CD4-positive, alpha-beta T cell treated with Interleukin-4 for 1 hour (primary cell): ENCODE measurements around the gene ANK3.
A peak's percentile ranks its signal among the peaks of the same experiment; 100 is the strongest.

ENCODE experiments used
- DNase-seq, 2 donors: peaks; one replicate each; pipeline ENCODE4 v3.0.0-alpha.2; 2020 to 2022

Gene ANK3

DNA sequence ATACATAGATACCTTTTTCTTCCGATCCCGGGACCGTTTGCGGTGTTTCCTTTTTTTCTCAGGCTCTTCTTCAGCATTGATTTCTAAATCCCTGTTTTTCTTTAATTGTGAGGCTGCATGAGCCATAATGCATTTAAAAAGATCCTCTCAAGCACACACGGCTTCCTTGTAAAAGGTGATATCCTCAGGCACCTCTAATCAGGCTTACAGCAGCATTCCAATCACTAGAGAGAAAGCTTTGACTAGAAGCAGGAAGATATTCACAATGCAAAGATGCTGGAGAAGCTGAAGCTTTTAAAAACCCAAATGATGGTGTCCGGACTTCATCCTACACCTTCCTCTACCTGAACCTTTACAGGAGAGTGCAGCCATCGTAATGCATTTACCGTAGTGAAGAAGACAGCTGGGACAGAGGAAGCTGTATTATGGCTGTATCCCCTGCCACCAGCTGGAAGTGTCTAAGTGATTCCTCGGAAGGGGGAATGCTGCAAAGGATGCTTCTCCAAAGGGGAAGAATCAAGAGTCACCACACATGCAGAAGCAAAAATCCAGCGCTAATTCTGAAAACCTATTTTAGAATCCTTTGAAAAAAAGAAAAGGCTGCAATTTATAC, at the start of gene ANK3:
Gene ANK3, minus strand, starts transcription at position 463 of the 613 bp plus-strand sequence. Its CDS starts 337 bp downstream, at position 126.
- DNase-seq, result no peak

DNA sequence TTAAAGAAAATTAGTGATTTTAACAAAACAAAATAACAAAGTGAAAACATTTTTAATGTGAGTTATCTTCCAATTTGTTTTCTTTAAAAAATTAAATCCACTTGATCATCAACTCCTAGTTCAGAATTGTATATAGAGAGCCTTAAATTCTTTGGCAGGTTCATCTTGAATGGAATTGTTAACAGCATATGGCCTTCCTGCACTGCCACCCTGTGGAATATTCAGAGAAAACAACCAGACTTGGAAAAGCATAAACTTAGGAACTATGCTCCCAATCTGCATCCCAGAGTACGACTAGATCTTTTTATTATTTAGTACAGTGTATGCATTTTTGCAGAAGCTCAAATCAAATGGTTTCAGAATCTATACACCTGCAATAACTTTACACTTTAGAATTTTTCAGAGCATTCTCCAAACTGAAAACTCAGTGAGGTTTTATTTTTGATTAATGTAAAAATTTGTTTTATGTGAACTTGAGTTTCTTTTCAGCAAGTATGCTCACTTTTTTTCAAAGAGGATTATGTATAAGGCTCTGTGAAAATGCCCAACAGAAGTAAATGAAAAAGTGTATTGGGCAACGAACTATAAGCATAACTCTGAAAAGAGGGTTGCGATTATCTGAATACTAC, 44.9 kb upstream of the ANK3 start:
- peak in 1 of 2 donors; percentile 5 for DNase-seq

DNA sequence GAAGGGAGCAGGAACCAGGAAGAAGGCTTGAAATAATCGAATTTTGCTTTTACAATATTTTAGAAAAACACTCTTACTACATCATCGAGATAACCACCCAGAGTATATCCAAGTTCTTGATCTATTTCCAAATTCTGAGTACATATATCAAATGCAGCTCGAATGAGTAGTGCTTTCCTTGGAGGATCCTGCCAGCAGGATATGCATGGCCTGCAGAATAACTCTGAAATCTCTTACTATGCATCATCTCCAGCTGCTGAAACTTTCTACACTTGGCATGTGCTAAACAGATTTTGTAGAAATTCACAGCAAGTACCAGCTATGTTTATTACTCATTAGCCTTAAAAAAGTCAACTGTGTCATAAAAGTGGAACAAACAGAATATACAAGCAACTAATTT, 44.0 kb upstream of the ANK3 start:
- no peak for DNase-seq

DNA sequence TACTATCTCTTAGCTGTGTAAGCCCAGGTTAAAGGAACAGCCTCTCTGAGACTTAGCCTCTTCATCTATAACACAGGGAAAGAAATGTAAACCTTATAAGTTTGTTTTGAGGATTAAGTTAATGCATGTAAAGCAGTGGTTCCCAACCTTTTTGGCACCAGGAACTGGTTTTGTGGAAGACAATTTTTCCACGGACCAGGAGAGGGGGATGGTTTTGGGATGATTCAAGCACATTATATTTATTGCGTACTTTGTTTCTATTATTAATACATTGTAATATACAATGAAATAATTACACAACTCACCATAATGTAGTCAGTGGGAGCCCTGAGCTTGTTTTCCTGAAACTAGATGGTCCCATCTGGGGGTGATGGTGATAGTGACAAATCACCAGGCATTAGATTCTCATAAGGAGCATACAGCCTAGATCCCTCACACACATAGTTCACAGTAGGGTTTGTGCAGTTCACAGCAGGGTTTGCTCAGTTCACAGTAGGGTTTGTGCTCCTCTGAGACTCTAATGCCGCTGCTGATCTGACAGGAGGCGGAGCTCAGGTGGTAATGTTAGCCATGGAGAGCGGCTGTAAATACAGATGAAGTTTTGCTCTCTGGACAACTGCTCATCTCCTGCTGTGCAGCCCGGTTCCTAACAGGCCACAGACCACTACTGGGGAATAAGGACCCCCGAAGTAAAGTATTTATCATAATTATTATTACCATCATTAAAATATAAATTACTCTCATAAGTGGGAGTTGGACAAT, 41.3 kb upstream of the ANK3 start:
- no peak for DNase-seq

DNA sequence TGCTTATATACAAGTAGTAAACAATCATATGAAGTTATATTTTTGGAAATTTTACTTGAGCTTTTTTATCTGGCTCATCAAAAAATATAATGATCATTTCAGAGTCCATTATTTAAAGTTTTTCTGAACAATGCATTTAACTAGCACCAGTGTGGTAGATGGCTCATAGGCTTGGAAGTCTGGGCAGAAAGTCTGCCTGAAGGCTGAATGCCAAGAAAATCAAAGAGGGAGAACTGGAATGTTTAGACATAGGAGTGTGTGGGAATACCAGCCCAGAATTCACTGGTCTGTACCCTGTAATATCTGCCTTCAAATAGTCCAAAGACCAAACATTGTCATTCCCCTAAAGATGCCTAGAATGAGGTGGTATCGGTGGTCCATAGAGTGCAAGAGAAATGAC, 40.3 kb upstream of the ANK3 start:
- DNase-seq, result no peak

DNA sequence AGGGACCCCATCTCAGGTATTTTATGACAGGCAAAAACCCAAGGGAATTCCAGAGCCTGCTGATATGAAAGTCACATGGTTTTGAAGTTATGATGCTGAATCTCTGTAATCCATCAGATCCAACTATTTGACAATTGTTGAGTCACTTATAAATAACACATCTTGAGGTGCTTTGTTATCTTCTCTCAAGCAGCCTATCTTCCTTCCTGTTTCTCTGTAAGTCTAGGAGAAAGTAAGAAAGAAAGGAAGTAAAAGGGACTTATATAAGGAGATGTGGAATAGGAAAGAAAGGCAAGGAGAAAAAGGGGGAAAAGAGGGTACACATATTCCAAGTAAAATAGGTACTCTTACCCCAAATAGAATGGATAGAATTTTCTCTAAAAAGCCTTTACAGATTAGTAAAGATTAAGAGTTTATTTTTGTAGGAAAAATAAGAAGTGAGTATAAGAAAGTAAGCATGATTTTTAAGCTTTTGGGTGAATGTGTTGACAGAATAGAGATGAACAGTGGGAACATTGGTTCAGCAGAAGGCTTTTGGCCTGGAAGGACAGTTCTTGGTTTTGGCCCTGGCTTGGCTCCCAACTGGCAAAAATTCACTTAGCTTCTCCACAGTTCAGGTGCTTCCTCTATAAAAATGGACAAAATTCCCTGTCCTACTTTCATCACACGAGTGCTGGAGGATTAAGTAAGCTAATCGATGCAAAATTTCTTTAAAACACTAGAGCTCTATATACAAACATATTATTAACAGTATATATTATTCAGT, 39.6 kb upstream of the ANK3 start:
- DNase-seq, result no peak

DNA sequence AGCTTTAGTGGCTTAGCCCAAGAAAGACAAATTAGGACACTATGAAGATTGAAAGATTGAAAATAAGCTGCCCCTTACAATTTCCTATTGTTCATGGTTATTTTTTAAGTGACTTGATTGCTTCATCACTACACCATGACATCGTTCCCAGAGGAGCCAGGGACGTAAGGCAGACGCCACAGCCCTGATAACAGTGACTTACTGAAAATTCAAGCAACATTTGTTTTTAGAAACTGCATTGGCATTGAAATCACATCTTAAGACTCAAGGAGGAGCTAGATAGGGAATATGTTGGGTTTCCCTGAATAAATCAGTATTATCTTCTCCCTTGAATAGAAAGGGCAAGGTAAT, 38.7 kb upstream of the ANK3 start:
- DNase-seq, result no peak

DNA sequence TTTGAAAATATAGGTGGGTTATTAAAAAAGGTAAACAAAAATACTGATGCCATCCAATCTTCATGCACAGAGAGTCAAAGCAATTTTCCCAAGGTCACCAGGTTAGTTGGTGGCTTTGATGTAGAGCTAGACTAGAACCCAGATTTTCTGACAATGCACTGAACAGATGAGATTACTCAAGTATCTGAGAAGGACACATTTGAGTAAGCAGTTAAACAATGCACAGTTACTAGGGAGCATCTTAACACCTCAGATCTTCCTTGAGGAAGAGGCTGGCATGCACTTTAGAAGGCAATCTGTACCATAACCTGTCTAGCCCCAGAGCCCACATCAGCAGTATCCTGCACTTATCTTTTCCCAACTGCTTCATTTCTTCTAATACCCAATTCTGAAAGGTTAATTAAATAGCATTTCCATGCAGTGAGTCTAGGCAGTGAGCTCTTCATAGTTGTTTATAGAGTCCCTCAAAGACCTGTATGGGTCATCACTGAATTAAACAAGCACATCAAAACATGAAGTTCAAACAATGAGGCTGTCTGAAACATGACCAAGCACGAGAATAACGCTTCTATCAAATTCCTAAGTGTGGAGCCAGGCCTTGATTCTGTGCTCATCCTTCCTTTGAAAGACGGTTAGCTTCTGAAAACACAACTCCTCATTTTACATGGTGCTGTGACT, 38.2 kb upstream of the ANK3 start:
- DNase-seq, result no peak

DNA sequence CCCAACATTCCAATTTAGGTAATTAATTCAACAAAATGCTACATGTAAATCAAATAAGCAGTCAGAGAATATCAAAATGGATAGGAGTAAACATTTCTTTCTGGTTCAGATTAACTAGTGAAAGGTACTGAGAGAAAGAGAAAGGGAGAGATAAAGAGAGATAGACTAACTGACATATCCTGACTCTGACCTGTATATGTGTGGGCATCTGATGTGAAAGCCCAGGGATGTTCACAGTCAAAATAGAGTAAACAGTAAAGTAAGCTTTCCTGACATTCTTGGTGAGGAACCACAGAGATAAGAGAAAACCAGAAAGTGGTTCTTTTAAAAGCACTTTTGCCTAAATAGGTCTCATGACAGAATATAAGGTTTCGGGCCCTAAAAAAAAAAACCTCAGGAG, 37.5 kb upstream of the ANK3 start:
- DNase-seq, result no peak

DNA sequence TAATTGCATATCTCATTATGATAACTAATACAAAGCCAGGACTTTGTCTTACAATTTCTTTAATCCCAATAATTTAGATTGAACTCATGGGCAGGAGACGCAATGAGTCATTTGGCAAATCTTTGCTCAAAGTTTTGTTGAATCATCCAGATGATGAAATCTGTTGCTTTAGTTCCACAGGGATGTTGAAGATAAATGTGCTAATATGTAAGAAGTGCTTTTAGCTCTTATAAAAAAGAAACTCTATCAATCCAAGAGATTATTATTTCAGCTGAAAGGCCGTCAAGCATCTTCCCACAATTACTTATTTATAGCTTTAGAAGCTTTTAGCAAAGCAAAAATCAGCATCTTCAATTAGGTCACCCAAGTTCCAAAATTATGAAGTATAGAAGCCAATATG, 36.8 kb upstream of the ANK3 start:
- DNase-seq, result no peak

DNA sequence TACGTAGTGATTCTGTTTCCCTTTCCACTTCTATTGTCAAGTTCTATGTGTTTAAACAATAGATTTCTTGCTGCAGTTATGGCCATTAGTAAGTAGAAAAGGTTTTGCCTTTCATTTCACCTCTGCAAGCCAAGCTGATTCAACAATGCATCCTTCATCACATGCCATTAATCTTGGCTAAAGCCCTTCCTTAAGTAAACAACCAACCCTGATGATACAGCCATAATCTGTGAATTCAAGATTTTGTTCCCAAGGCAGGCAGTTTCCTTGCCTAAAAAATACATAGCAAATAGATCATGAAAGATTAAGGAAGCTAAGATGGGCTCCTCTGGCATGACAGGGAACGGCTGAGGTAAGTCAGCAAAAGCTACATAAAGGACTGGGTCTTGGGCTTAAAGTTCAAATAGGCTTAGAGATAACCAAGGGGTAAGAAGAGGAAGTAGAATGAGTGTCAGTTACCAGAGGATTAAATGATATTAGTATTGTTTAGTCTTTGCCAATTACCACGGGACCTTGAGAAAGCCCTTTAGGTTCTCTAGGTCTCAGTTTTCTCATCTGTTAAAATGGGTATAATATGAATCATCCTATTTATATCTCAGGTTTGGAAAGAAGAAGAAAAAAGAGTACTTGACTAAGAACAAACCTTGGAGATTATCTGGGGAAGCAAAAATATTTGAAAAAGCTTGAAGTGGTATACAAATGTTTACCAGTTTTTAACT, 35.9 kb upstream of the ANK3 start:
- no peak for DNase-seq

DNA sequence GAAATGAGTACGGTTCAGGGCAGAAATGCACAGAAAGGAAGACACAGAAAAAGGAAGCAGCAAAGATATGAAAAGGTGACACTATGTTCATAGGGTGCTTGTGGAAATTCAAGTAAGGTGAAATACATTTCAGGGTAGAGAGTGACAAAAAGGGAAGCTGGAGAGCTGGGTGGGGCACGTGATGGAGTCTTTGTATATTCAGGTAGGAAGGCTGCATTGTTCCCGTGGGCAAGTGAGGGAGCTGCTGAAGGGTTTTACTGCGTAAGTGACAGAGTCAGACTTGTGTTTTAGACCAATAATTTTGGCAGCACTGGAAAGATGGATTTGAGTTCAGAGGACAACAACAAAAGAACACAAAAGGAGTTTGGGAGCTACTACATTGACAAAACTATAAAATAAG, 35.3 kb upstream of the ANK3 start:
- DNase-seq, result no peak

DNA sequence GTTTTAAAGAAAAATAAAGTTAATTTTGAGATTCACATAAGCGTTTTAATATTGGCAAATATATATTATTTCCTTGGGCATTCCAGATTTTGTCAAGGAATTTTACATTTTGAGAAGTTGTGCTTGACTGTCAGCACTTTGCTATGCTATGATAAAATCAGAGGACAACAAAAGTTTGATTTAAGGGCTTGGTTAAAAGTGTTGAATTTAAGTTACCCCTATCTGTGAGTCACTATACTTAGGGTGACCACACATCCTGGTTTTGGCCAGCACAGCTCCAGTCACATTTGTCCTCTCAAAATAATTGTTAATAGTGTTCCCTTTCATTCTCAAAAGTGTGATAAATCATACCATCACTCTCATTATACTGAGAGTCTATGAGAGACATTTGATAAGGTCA, 34.2 kb upstream of the ANK3 start:
- no peak for DNase-seq

DNA sequence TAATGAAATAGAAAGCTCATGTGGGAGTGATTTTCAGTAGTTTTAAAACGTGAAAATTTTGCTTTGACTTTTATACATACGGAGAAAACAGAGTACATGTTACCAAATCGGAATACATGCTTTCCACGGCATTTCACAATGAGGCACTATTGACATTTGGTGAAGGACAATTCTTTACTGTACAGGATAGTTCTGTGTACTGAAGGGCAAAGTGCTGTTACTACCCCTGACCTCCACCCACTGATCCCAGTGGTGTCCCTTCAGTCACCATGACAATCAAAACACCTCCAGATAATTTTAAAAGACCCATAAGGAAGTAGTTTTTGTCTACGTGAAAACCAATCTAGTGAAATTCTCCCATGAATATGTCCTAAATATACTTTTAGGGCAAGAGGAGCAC, 33.1 kb upstream of the ANK3 start:
- DNase-seq, result no peak

DNA sequence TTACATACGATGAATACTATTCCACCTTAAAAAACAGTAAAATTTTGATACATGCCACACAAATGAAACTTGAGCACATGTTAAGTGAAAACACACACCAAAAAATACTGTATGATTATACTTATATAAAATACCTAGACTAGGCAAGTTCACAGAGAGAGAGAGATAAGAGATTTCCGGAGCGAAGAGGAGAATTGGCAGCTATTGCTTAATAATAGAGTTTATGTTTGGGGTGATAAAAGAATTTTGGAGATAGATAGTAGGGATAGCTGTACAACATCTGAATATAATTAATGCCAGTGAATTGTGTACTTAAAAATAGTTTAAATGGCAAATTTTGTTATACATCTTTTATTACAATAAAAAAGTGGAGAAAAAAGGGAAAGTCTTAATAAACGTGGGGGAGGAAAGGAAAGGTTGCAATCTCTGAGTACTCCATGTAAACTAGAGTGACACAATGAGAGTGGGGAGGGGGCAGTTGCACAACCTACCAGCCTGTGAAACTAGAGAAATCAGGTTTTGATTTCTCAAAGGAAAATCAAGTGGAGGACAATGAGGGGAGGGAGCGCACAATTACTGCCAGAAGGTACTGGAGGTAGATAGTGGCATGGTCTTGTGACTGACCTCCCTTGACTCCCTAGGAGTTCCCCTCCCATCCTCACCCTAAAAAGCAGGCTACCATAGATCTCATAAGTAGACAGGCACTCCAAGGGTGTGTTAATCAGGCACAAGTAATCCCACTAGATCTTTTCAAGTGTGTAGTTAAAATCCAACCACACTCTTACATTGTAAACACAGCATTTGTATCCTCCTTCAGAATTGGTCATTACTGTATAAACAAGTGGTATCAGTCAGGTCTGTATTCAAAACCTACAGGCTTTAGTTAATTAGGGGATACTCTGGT, 31.6 kb upstream of the ANK3 start:
- no peak for DNase-seq

DNA sequence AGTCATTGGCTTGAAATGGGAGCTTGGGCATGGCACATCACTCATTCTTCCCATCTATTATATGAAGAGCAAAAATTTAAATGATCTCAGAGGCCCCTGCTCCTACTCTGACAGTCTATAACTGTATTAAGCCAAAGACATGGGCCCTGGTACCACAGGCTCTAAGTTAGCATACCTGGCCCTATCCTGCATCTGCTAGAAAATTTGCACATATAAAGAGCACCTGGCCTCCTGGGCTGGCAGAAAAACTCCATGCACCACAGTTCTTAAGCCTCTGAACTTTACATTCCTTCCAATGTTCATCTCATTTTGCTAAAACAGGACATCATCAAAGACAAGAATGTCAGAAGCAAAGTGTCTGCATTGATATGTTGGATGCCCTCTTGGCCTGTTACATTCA, 29.6 kb upstream of the ANK3 start:
- DNase-seq, result no peak

DNA sequence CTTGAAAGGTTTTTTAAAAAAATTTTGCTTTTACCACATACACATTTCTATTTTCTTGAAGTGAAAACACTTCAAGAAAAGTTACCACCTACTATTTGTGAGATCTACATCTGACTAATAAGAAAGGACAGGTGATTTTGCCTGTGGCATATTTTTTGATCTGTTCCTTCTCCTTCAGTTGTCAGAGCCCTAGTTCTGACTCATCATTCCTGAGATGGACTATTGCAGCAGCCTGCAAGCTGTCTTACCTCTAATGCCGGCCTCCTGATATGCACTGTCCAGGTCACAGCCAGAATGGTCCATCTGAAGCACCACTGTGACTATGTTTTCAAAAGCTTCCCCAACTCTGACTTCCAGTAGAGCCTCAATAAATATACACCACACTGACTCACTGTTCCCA, 28.2 kb upstream of the ANK3 start:
- no peak for DNase-seq

DNA sequence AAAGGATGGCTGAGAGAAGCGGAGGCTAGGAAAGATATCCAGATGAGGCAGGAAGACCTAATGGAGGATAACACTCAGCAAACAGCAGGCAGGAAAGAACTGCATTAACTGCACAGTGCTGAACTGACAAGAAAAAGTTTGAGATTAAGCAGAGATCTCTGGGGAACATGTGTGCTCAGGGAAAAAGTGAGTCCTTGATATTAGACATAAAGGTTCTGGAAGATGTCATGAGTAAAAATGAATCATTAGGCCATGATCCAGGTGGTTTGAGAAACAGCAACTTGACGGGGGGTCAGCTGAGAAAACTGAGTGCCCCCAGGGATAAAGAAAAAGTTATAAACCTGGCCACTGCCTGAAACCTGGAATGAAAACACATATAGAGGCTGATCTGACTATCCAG, 27.3 kb upstream of the ANK3 start:
- no peak for DNase-seq

DNA sequence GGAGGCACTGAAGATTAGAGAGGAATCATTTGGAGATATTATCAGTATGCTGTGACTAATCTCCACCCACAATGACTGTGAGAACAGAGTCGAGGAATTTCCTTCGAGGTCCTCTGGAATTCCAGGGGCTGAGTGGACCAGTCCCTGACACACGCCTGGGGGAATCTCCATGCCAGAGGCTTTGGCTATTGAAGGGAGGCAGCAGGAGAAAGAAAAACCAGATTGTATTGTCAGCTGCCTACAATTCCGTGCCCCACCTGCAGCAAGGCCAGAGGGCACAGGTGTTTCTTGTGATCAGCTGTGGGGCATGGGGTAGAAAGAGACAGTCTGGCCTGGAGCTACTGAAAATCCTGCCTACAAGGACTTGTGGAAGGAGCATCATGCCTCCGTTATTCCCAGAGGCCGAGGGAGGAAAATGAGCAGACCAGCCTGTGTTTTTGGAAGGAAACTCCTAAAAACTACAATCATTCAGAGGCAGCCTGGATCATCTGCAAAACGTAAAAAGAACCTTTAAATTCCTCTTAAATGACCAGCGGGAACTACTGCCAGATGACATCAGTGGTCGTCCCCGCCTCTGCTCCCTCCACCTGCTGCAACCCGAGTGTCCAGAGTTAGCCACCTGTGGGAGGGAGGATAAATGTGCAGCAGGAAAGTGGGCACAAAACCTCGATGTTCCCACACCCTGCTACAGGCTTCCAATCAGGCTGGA, 25.4 kb upstream of the ANK3 start:
- DNase-seq, result no peak

DNA sequence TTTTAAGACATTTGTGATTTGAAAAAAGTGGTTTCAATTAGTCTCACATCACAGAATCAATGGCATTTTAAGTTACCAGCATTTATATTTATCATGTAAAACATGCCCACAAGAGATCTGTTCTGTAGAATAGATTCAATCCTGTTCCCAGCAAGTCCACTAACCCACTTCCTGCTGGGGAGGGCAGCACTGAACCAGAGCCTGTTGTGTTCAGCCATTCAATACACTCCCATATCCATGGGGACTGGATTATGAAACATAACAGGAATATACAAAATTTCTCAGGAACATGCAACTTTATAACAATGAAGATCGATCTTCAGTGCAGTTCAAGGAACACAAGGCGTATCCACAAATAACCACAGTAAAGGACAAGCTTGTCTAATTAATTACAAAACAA, 24.4 kb upstream of the ANK3 start:
- no peak for DNase-seq
